Measurements from ENCODE around the gene RAB27A.

DNA sequence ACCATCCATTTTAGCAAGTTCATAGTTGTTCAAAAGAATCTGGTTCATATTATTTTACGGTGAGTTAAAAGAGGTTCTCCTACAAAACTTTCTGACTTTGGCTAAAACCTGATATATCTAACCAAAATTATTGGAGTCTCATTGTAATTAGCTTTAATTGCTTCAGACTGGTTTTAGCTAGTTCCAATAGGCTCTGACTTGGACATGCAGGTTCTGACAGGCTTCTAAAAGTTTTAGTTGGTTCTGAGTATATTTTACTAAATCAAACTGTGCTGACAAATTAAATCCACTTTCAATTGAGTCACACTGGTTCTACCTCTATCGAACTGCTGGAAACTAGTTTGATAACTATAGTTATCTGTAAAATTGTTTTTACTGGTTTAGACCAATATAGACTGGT, 50.7 kb downstream of the RAB27A start:
- TF ChIP-seq, protein P1, sequence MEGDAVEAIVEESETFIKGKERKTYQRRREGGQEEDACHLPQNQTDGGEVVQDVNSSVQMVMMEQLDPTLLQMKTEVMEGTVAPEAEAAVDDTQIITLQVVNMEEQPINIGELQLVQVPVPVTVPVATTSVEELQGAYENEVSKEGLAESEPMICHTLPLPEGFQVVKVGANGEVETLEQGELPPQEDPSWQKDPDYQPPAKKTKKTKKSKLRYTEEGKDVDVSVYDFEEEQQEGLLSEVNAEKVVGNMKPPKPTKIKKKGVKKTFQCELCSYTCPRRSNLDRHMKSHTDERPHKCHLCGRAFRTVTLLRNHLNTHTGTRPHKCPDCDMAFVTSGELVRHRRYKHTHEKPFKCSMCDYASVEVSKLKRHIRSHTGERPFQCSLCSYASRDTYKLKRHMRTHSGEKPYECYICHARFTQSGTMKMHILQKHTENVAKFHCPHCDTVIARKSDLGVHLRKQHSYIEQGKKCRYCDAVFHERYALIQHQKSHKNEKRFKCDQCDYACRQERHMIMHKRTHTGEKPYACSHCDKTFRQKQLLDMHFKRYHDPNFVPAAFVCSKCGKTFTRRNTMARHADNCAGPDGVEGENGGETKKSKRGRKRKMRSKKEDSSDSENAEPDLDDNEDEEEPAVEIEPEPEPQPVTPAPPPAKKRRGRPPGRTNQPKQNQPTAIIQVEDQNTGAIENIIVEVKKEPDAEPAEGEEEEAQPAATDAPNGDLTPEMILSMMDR (IDR thresholded peaks at IDR 0.05; ENCODE audit: extremely low read depth in 1 of 2, insufficient read depth in 1 of 2, low read depth in 1 of 2, low read length in 2 of 2): no peak
- TF ChIP-seq, protein P2, sequence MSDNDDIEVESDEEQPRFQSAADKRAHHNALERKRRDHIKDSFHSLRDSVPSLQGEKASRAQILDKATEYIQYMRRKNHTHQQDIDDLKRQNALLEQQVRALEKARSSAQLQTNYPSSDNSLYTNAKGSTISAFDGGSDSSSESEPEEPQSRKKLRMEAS (IDR thresholded peaks at IDR 0.05; ENCODE audit: insufficient read depth, insufficient read length): no peak
- TF ChIP-seq MYC (IDR thresholded peaks at IDR 0.05; ENCODE audit: low read depth, low read length) (no peak), EZH2 (IDR thresholded peaks at IDR 0.05; ENCODE audit: borderline replicate concordance, low read depth, low read length, severe bottlenecking) (no peak), POLR2A (IDR thresholded peaks at IDR 0.05; ENCODE audit: low read depth, low read length) (no peak), POLR2AphosphoS5 (IDR thresholded peaks at IDR 0.05; ENCODE audit: insufficient read depth, low read depth, low read length) (no peak), GATA2 (IDR thresholded peaks at IDR 0.05; ENCODE audit: insufficient read depth, insufficient read length, low read depth, low read length) (no peak)
